Measurements from ENCODE around the gene ARF3.

GRCh38 chr12:48940181-48940580, 17.1 kb downstream of the ARF3 start:
- TF ChIP-seq CTCF (IDR thresholded peaks at IDR 0.05) (no peak), POLR2A (IDR thresholded peaks at IDR 0.05) (no peak)

All from lower leg skin (tissue), 3 donors.